ENCODE measurements around the gene CHSY3. TPM values are rescaled to one million over a fixed set of nuclear protein-coding genes. Genes with fewer than 3 reads are reported as not detected.

CHSY3 gene
- total RNA-seq, 1 donor from 2014 or later = 12.8 TPM

DNA sequence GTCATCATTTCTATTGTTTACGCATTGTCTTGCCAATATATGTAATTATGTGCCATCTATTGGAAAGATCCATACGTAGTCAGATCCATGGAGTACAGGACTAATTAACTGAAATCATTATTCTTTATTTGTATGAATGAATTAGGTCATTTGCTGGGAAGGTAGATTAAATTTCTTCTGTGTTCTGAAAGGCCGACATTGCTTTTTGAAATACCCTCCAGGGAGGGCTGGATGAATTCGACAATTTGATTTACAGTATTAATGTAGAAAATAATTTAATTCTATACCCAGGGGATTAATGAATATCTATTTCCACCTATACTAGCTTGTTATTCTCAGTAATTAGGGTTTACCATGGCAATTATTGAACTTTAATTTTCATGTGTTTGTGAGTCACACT is 117.6 kb downstream of the CHSY3 start:
- no peak for DNase-seq (ENCODE audit: low read depth)

DNA sequence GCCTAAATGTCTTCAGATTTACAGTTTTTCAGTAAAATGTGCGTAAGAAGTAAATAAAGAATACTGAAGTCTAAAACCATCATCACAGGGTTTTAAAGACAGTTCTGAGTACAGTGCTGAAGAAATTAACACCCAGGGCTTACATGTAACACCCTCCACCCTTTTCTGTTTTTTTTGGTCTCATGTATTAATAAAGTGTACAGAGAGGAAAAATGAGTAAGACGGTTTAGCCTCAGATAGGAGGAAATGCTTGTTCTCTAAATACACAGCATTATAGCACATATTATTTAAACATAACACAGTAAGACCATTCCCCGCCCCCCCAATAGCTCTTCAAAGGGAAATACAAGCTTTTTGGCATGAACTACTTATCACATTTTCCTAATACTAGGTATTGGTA is 119.3 kb downstream of the CHSY3 start:
- no peak for DNase-seq (ENCODE audit: low read depth)

DNA sequence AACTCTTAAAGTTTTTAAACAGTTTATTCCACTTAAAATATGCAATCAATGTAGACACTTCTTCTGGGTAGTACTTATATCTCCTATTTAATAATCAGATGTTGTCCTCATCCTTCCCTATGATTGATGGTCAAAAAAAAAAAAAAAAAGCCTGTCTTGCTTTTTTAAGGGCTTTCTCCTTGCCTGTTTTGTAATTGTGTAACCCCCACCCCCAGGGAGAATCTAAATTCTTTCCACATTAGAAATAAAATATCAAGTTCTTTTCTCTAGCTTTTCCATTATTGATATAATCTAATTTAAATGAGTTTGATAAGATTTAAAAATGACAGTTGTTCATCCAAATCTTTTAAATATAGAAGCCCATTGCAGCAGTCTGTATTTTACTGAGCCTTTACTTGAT is 119.7 kb downstream of the CHSY3 start:
- DNase-seq (ENCODE audit: low read depth) = no peak

GRCh38 chr5:130025511-130025910 is 121.2 kb downstream of the CHSY3 start:
- peak; percentile 12 for DNase-seq (ENCODE audit: low read depth)

DNA sequence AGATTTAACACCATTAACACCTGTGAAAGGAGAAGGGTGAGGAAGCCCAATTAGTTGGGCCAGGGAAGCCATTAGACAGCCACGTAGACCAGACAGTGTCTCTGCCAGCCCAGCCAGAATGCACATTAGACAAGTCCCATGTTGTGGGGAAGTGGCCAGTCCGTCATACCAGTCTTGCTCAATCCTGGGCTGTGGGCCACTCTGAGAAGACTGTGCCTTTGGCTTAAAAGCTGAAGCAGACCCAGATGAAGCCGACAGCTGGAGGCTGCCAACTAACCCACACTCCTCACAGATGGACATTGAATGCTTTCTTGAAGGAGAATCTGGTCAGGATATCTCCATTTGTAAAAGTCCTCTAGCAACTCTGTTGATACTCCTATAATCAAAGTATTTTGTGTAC is 128.5 kb downstream of the CHSY3 start:
- peak; percentile 20 for DNase-seq (ENCODE audit: low read depth)

GRCh38 chr5:130034566-130035210 is 130.4 kb downstream of the CHSY3 start:
- no peak for DNase-seq (ENCODE audit: low read depth)

- no peak for DNase-seq (ENCODE audit: low read depth)
Observed at GRCh38 chr5:130035388-130035787, 131.1 kb downstream of the CHSY3 start.

DNA sequence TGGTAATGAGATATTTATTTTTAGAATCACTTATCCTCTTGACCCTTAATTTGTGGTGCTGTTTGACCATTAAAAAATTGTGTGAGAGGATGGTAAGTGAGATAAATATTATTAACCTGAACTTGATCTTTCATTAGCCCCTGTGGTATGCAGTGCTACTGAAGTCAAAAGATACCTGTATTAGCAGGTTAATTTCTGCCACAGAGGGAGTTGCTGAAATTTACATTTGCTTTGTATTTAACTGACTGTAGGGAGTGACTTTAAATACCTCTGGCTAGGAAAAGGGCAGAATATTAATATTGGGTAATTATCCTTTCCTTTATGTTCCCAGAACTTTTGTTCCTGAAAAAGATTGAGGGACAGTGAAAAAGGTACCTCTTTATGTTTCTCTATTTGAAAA is 133.6 kb downstream of the CHSY3 start:
- no peak for DNase-seq (ENCODE audit: low read depth)

- no peak for DNase-seq (ENCODE audit: low read depth)
Observed at GRCh38 chr5:130043834-130044233, 139.6 kb downstream of the CHSY3 start.

GRCh38 chr5:130045334-130045733 is 141.1 kb downstream of the CHSY3 start:
- DNase-seq (ENCODE audit: low read depth) = no peak

GRCh38 chr5:130050585-130050984 is 146.3 kb downstream of the CHSY3 start:
- no peak for DNase-seq (ENCODE audit: low read depth)

DNA sequence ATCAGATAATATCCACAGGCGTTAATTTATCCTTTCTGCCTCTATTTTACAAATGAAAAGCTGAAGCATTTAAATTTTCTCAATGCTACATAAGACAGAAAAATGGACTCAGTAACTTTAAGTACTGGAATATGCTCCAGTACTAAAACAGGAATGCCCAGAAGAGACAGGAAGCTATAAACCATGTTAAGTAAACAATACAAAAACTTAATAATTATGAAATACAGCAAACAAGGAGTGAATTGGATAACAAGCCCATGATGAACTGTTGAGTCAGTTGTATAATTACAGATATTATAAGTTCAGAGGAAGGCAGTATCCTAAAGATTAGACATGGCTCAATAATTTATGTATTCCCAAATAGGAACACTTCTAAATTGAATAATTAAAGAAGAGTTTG is 148.5 kb downstream of the CHSY3 start:
- DNase-seq (ENCODE audit: low read depth) = no peak

GRCh38 chr5:130055572-130055971 is 151.3 kb downstream of the CHSY3 start:
- DNase-seq (ENCODE audit: low read depth) = peak; percentile 26

GRCh38 chr5:130061746-130062145 is 157.5 kb downstream of the CHSY3 start:
- no peak for DNase-seq (ENCODE audit: low read depth)

DNA sequence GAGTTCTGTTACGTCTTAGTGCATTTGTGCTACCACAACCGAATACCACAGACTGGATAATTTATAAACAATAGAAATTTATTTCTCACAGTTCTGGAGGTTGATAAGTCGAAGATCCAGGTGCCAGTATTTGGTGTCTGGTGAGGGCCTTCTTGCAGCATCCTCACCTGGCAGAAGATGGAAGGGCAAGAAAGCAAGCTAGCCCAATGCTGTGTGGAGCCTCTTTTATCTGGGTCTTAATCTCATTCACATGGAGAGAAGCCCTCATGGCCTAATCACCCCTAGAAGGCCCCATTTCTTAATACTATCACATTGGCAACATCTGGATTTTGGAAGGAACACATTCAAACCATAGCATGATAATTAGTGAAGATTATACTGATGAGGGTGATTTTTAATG is 159.3 kb downstream of the CHSY3 start:
- no peak for DNase-seq (ENCODE audit: low read depth)

- DNase-seq (ENCODE audit: low read depth) = no peak
Observed at GRCh38 chr5:130064484-130064883, 160.2 kb downstream of the CHSY3 start.

GRCh38 chr5:130065617-130066016 is 161.4 kb downstream of the CHSY3 start:
- no peak for DNase-seq (ENCODE audit: low read depth)

- DNase-seq (ENCODE audit: low read depth) = no peak
Observed at GRCh38 chr5:130066644-130067043, 162.4 kb downstream of the CHSY3 start.

- no peak for DNase-seq (ENCODE audit: low read depth)
Observed at GRCh38 chr5:130067364-130067763, 163.1 kb downstream of the CHSY3 start.

DNA sequence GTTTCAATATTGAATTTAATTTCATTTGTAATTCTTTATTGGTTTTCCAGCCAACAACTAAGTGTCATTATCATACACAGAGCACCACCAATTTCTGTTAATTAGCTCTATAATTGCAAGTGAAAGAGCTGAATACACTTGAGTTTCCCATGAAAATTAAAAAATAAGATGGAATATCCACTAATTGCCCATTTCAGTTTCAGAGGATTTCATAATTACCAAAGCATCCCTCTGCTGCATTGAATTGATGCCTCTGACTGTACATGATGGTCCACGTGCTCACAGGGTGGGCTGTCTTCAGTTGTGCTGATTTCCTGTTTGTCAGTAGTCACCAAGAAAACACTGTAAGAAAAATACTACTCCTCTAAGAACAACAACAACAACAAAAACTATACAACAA is 163.8 kb downstream of the CHSY3 start:
- DNase-seq (ENCODE audit: low read depth) = no peak

DNA sequence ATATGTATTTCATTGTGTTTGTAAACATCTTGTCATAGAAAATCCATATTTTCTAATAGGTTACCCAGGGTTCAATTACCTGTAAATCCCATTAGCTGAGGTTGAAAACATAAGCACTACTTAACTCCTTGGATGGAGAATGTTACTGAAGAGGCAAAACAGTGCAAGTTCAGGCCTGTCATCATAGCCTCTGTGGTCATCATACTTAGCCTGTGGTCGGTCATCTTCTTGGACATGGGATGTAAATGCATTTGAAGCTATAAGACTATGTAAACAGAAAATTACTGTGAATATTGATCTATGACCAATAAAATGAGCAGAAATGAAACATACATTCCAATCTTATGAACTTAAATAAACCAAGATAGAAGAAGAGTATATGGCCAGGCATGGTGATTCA is 164.7 kb downstream of the CHSY3 start:
- DNase-seq (ENCODE audit: low read depth) = no peak

- peak; percentile 9 for DNase-seq (ENCODE audit: low read depth)
Observed at GRCh38 chr5:130074820-130075219, 170.6 kb downstream of the CHSY3 start.

DNA sequence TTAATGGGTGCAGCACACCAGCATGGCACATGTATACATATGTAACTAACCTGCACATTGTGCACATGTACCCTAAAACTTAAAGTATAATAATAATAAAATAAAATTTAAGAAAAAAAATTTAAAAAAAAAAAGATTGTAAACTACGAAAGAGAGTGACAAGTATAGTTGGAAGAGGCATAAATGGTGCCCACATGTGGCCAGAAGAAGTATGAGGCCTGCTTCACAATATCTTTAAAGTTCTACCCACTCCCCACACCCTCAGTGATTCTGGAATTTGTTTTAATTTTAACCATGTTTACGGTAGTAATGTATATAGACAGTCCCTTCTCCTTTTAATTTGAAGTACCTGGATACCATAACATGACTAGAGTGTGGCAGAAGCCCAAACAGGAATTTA is 172.7 kb downstream of the CHSY3 start:
- DNase-seq (ENCODE audit: low read depth) = no peak

- peak; percentile 9 for DNase-seq (ENCODE audit: low read depth)
Observed at GRCh38 chr5:130078661-130079060, 174.4 kb downstream of the CHSY3 start.

Data from myocyte (in vitro differentiated cells).